HG02884 (cell line): ENCODE results near the gene KLRD1.
A peak's percentile ranks its signal among the peaks of the same experiment; 100 is the strongest.
"Not testable (repeated sequence)": the region's sequence is repeated elsewhere in the genome, so short reads cannot be mapped to it uniquely, and the experiment has no call there.

Experiments
- ATAC-seq: cut with Tn5 transposase; IDR thresholded peaks from one replicate; pipeline ENCODE4 v1.9.1; 2021; ENCODE audit warnings: mild to moderate bottlenecking, moderate library complexity; ENCODE audit not compliant: unreplicated experiment

Gene KLRD1

GRCh38 chr12:10336196-10336595 lies 28.5 kb downstream of the KLRD1 start:
- not testable (repeated sequence) for ATAC-seq

- not testable (repeated sequence) for ATAC-seq
These were observed 30.8 kb downstream of the KLRD1 start for GRCh38 chr12:10338470-10338869.

- ATAC-seq, result no peak
These were observed 31.6 kb downstream of the KLRD1 start for GRCh38 chr12:10339053-10339840.

GRCh38 chr12:10340946-10341345 lies 33.3 kb downstream of the KLRD1 start:
- not testable (repeated sequence) for ATAC-seq

- ATAC-seq, result no peak
These were observed 34.3 kb downstream of the KLRD1 start for GRCh38 chr12:10341892-10342509.

GRCh38 chr12:10351457-10351856 lies 43.8 kb downstream of the KLRD1 start:
- not testable (repeated sequence) for ATAC-seq

- no peak for ATAC-seq
These were observed 46.4 kb downstream of the KLRD1 start for GRCh38 chr12:10354071-10354470.

- no peak for ATAC-seq
These were observed 46.8 kb downstream of the KLRD1 start for GRCh38 chr12:10354502-10354901.

- ATAC-seq, result no peak
These were observed 50.5 kb downstream of the KLRD1 start for GRCh38 chr12:10358131-10358530.

GRCh38 chr12:10358969-10359368 lies 51.3 kb downstream of the KLRD1 start:
- no peak for ATAC-seq

GRCh38 chr12:10361084-10361483 lies 53.4 kb downstream of the KLRD1 start:
- no peak for ATAC-seq

GRCh38 chr12:10361622-10362021 lies 54.0 kb downstream of the KLRD1 start:
- no peak for ATAC-seq

GRCh38 chr12:10362325-10362724 lies 54.7 kb downstream of the KLRD1 start:
- no peak for ATAC-seq

GRCh38 chr12:10362828-10363657 lies 55.4 kb downstream of the KLRD1 start:
- no peak for ATAC-seq

GRCh38 chr12:10363658-10363913 lies 55.9 kb downstream of the KLRD1 start:
- ATAC-seq, result no peak

- peak; percentile 85 for ATAC-seq
These were observed 56.5 kb downstream of the KLRD1 start for GRCh38 chr12:10363914-10364814.

- peak; percentile 39 for ATAC-seq
These were observed 57.3 kb downstream of the KLRD1 start for GRCh38 chr12:10364815-10365622.

- ATAC-seq, result no peak
These were observed 58.2 kb downstream of the KLRD1 start for GRCh38 chr12:10365696-10366405.

GRCh38 chr12:10366875-10367274 lies 59.2 kb downstream of the KLRD1 start:
- ATAC-seq, result no peak
